ENCODE results near the gene TMEM74B.

The TMEM74B gene

GRCh38 chr20:1204576-1204975 is 19.8 kb upstream of the TMEM74B start:
- no peak for DNase-seq

GRCh38 chr20:1204113-1204512 is 19.3 kb upstream of the TMEM74B start:
- no peak for DNase-seq

- DNase-seq, result no peak
Measured at GRCh38 chr20:1203630-1204029, 18.8 kb upstream of the TMEM74B start.

- DNase-seq, result no peak
Measured at GRCh38 chr20:1202762-1203504, 18.2 kb upstream of the TMEM74B start, which contains the start of gene C20orf202. Gene C20orf202, plus strand, starts transcription at chr20:1203454. Its CDS starts 132 bp downstream, at chr20:1203586.

GRCh38 chr20:1199964-1200363 is 15.2 kb upstream of the TMEM74B start:
- DNase-seq, result no peak

GRCh38 chr20:1199212-1199873 is 14.6 kb upstream of the TMEM74B start:
- DNase-seq, result no peak

GRCh38 chr20:1198751-1199150 is 14.0 kb upstream of the TMEM74B start:
- no peak for DNase-seq

- DNase-seq, result no peak
Measured at GRCh38 chr20:1197801-1198200, 13.0 kb upstream of the TMEM74B start.

GRCh38 chr20:1196634-1197033 is 11.9 kb upstream of the TMEM74B start:
- no peak for DNase-seq

GRCh38 chr20:1195226-1195625 is 10.4 kb upstream of the TMEM74B start:
- DNase-seq, result no peak

GRCh38 chr20:1191299-1191698 is 6.5 kb upstream of the TMEM74B start:
- no peak for DNase-seq

GRCh38 chr20:1190847-1191246 is 6.1 kb upstream of the TMEM74B start:
- DNase-seq, result no peak

GRCh38 chr20:1189827-1190226 is 5.0 kb upstream of the TMEM74B start:
- DNase-seq, result no peak

- DNase-seq, result no peak
Measured at GRCh38 chr20:1188347-1188746, 3.6 kb upstream of the TMEM74B start.

- DNase-seq, result no peak
Measured at GRCh38 chr20:1187605-1188171, 2.9 kb upstream of the TMEM74B start.

GRCh38 chr20:1186367-1186991 is 1.7 kb upstream of the TMEM74B start:
- DNase-seq, result no peak

GRCh38 chr20:1185790-1186334 is 1.1 kb upstream of the TMEM74B start:
- no peak for DNase-seq

- DNase-seq, result no peak
Measured at GRCh38 chr20:1185316-1185741, 548 bp upstream of the TMEM74B start.

- no peak for DNase-seq
Measured at GRCh38 chr20:1184260-1184637, 532 bp downstream of the TMEM74B start.

- DNase-seq, result no peak
Measured at GRCh38 chr20:1183153-1183552, 1.6 kb downstream of the TMEM74B start.

- no peak for DNase-seq
Measured at GRCh38 chr20:1182106-1182505, 2.7 kb downstream of the TMEM74B start.

GRCh38 chr20:1180949-1181348 is 3.8 kb downstream of the TMEM74B start:
- DNase-seq, result no peak

- no peak for DNase-seq
Measured at GRCh38 chr20:1178623-1179022, 6.2 kb downstream of the TMEM74B start.
